ENCODE results near the gene SYNGR2. TPM values are rescaled to one million over a fixed set of nuclear protein-coding genes. Genes with fewer than 3 reads are reported as not detected.
A peak's percentile ranks its signal among the peaks of the same experiment; 100 is the strongest.

SYNGR2 gene
- total RNA-seq, 1 donor from 2014 or later, result 115 TPM

GRCh38 chr17:78200451-78200850, 32.1 kb downstream of the SYNGR2 start:
- Histone ChIP-seq H3K4me3 (no peak overlapping the region), H3K4me1 (peaks cover 0 to 2% of the 10 kb centered on the region in 2 donors), H3K27me3 (no peaks in the 10 kb centered on the region), H3K27ac (peak overlapping the region in 1 of 2 donors; percentile 68), H3K36me3 (peaks cover 0 to 4% of the 10 kb centered on the region in 2 donors), H3K9me3 (no peaks in the 10 kb centered on the region)
- TF ChIP-seq CTCF (IDR thresholded peaks at IDR 0.05), result no peak
- intact Hi-C loops (cut with DNase I), result no loop called here
- DNase-seq (ENCODE audit: low spot score in 2 of 2), result no peak

GRCh38 chr17:78202666-78203065, 34.3 kb downstream of the SYNGR2 start:
- intact Hi-C loops (cut with DNase I), result no loop called here
- Histone ChIP-seq H3K9me3 (no peaks in the 10 kb centered on the region), H3K4me1 (peaks cover 0 to 2% of the 10 kb centered on the region in 2 donors), H3K4me3 (no peak overlapping the region), H3K27me3 (no peaks in the 10 kb centered on the region), H3K36me3 (peaks cover 0 to 8% of the 10 kb centered on the region in 2 donors), H3K27ac (no peak overlapping the region)
- no peak for TF ChIP-seq CTCF (IDR thresholded peaks at IDR 0.05)
- no peak for DNase-seq (ENCODE audit: low spot score in 2 of 2)

- Histone ChIP-seq H3K27me3 (no peaks in the 10 kb centered on the region), H3K4me1 (no peaks in the 10 kb centered on the region), H3K9me3 (no peaks in the 10 kb centered on the region), H3K36me3 (peaks cover 0 to 8% of the 10 kb centered on the region in 2 donors), H3K27ac (no peak overlapping the region), H3K4me3 (no peak overlapping the region)
- no peak for DNase-seq (ENCODE audit: low spot score in 2 of 2)
- intact Hi-C loops (cut with DNase I), result no loop called here
- TF ChIP-seq CTCF (IDR thresholded peaks at IDR 0.05), result no peak
Observed at GRCh38 chr17:78204387-78205123, 36.2 kb downstream of the SYNGR2 start.

GRCh38 chr17:78205124-78205775, 36.9 kb downstream of the SYNGR2 start:
- no peak for DNase-seq (ENCODE audit: low spot score in 2 of 2)
- Histone ChIP-seq H3K4me3 (no peak overlapping the region), H3K9me3 (no peaks in the 10 kb centered on the region), H3K36me3 (peaks cover 0 to 8% of the 10 kb centered on the region in 2 donors), H3K27ac (no peak overlapping the region), H3K4me1 (no peaks in the 10 kb centered on the region), H3K27me3 (no peaks in the 10 kb centered on the region)
- no peak for TF ChIP-seq CTCF (IDR thresholded peaks at IDR 0.05)
- intact Hi-C loops (cut with DNase I), result no loop called here

GRCh38 chr17:78206298-78206697, 37.9 kb downstream of the SYNGR2 start:
- intact Hi-C loops (cut with DNase I), result no loop called here
- H3K9me3 ChIP-seq, result no peaks in the 10 kb centered on the region

More at GRCh38 chr17:78206298-78206697, 37.9 kb downstream of the SYNGR2 start:
- H3K27ac ChIP-seq, result no peak overlapping the region
- H3K27me3 ChIP-seq, result no peaks in the 10 kb centered on the region
- no peaks in the 10 kb centered on the region for H3K4me1 ChIP-seq
- H3K36me3 ChIP-seq, result peaks cover 0 to 8% of the 10 kb centered on the region in 2 donors
- TF ChIP-seq CTCF (IDR thresholded peaks at IDR 0.05), result no peak
- no peak overlapping the region for H3K4me3 ChIP-seq
- DNase-seq (ENCODE audit: low spot score in 2 of 2), result no peak
